ENCODE results near the gene ATP5MK. TPM values are rescaled to one million over a fixed set of nuclear protein-coding genes. Genes with fewer than 3 reads are reported as not detected.

Gene ATP5MK
- total RNA-seq, 1 experiment from 2014 or later = 307 TPM

- Mint-ChIP-seq H3K36me3 (peaks cover 62% of the 10 kb centered on the region), H3K4me3 (peak overlapping the region; percentile 100), H3K4me1 (peaks cover 25% of the 10 kb centered on the region), H3K27me3 (ENCODE audit: low read depth) (no peaks in the 10 kb centered on the region), H3K27ac (peak overlapping the region; percentile 94), H3K9me3 (no peaks in the 10 kb centered on the region)
- DNase-seq (ENCODE audit: low spot score) = no peak
- POLR2A ChIA-PET = interaction anchor here (0.6 kb wide), 2 partner anchors 9 to 27 kb away, joined by 3 to 4 read pairs; no protein-coding TSS in a partner anchor
- CTCF ChIA-PET = interaction anchor here (0.6 to 1.3 kb wide), 2 partner anchors 32 to 90 kb away, joined by 3 to 4 read pairs; no protein-coding TSS in a partner anchor
- TF ChIP-seq ATF6 (CRISPR knock-in tag; IDR thresholded peaks at IDR 0.05) (no peak), ZBTB21 (CRISPR knock-in tag; IDR thresholded peaks at IDR 0.05; ENCODE audit: borderline replicate concordance) (no peak), E2F4 (CRISPR knock-in tag; IDR thresholded peaks at IDR 0.05; ENCODE audit: borderline replicate concordance, low read depth) (no peak), STAT6 (CRISPR knock-in tag; conservative IDR thresholded peaks at IDR 0.05; ENCODE audit: low read depth) (no peak), SP1 (CRISPR knock-in tag; conservative IDR thresholded peaks at IDR 0.05) (no peak), GRHL2 (CRISPR knock-in tag; IDR thresholded peaks at IDR 0.05; ENCODE audit: insufficient replicate concordance, severe bottlenecking) (no peak), ARID4B (CRISPR knock-in tag; IDR thresholded peaks at IDR 0.05; ENCODE audit: borderline replicate concordance) (no peak), MAX (CRISPR knock-in tag; IDR thresholded peaks at IDR 0.05) (no peak), ZBTB43 (CRISPR knock-in tag; IDR thresholded peaks at IDR 0.05) (no peak), AFF4 (CRISPR knock-in tag; IDR thresholded peaks at IDR 0.05; ENCODE audit: borderline replicate concordance) (no peak), ZNF671 (CRISPR knock-in tag; IDR thresholded peaks at IDR 0.05) (no peak), MXD4 (CRISPR knock-in tag; IDR thresholded peaks at IDR 0.05; ENCODE audit: borderline replicate concordance) (no peak), KAT7 (CRISPR knock-in tag; IDR thresholded peaks at IDR 0.05; ENCODE audit: borderline replicate concordance) (no peak), ZNF512 (CRISPR knock-in tag; IDR thresholded peaks at IDR 0.05; ENCODE audit: borderline replicate concordance) (no peak), ZNF396 (CRISPR knock-in tag; IDR thresholded peaks at IDR 0.05; ENCODE audit: borderline replicate concordance) (no peak)
- no peak for ATAC-seq
Measured at GRCh38 chr10:103395754-103396066, 565 bp downstream of the ATP5MK start.
